AG04450 (cell line): ENCODE measurements around the gene CIT. TPM values are rescaled to one million over a fixed set of nuclear protein-coding genes. Genes with fewer than 3 reads are reported as not detected.

Source experiments
- CTCF ChIA-PET: fragments of 300-600, 350-600 bp; formaldehyde crosslinking; extraction: SDS; loops from one replicate; lab custom pipeline; 2022; ENCODE audit warnings: antibody characterized with exemption, inconsistent platforms; lab: Charles Lee
- POLR2A ChIA-PET: fragments of 350-600 bp; formaldehyde crosslinking; extraction: SDS; loops from one replicate; lab custom pipeline; 2021; ENCODE audit warnings: antibody characterized with exemption, inconsistent platforms; lab: Yijun Ruan, JAX
- DNase-seq: peaks from one replicate; pipeline ENCODE4 v3.0.0-alpha.2; 2011; ENCODE audit warnings: low read depth, low spot score
- H3K27ac ChIP-seq: one replicate; pipeline ENCODE4 v1.5.1; 2012; ENCODE audit warnings: low read depth, low read length, control low read depth
- H3K27me3 ChIP-seq: one replicate; pipeline ENCODE4 v1.6.0; 2012; ENCODE audit warnings: low read length; ENCODE audit not compliant: control insufficient read depth, insufficient read depth
- H3K4me3 ChIP-seq: 2 replicates; pipeline ENCODE4 v1.5.1; 2011; ENCODE audit warnings: mild to moderate bottlenecking, low read depth, low read length, control low read depth
- H3K9me3 ChIP-seq: 2 replicates; pipeline ENCODE4 v1.5.1; 2012; ENCODE audit warnings: low read length; ENCODE audit not compliant: control insufficient read depth, insufficient read depth
- polyA plus RNA-seq: library from polyadenylated mRNA; depleted of rRNA; stranded (reverse); fragments of >200 nt; gene quantifications from 2 replicates; pipeline ENCODE4 v1.2.3, GENCODE V29; 2011
- TF ChIP-seq, protein P1 (sequence below): IDR thresholded peaks from 2 replicates; pipeline ENCODE4 v1.5.1; 2011; ENCODE audit warnings: low read depth, low read length, control low read depth, inconsistent platforms

CIT gene
- polyA plus RNA-seq, 1 experiment, result 6.0 TPM

DNA sequence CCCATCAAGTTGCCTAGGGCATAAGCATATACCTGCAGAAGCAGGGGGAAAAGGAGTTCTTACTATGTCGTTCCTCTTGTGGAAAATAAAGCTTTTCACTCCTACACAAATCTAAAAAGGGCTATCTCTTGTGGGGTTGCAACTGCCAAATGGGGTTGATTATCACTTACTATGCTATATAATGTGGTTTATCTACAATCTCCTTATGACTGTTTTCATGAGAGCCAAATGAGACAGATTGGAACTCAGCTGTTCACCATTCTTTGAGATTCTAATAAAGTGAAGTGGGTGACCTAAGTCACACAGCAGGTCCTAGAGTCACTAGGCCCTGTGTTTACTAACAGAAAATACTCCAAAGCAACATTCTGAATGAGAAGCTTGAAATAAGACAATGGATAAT, 47.7 kb downstream of the CIT start:
- DNase-seq, result no peak
- POLR2A ChIA-PET, result no interaction called here
- Histone ChIP-seq H3K27me3 (no peaks in the 10 kb centered on the region), H3K4me3 (no peak overlapping the region), H3K27ac (no peak overlapping the region), H3K9me3 (no peaks in the 10 kb centered on the region)
- TF ChIP-seq, protein P1, sequence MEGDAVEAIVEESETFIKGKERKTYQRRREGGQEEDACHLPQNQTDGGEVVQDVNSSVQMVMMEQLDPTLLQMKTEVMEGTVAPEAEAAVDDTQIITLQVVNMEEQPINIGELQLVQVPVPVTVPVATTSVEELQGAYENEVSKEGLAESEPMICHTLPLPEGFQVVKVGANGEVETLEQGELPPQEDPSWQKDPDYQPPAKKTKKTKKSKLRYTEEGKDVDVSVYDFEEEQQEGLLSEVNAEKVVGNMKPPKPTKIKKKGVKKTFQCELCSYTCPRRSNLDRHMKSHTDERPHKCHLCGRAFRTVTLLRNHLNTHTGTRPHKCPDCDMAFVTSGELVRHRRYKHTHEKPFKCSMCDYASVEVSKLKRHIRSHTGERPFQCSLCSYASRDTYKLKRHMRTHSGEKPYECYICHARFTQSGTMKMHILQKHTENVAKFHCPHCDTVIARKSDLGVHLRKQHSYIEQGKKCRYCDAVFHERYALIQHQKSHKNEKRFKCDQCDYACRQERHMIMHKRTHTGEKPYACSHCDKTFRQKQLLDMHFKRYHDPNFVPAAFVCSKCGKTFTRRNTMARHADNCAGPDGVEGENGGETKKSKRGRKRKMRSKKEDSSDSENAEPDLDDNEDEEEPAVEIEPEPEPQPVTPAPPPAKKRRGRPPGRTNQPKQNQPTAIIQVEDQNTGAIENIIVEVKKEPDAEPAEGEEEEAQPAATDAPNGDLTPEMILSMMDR, result no peak
- CTCF ChIA-PET, result interaction anchor here (1.6 kb wide), 1 partner anchor 49 kb away, joined by 8 read pairs; no protein-coding TSS in a partner anchor

GRCh38 chr12:119828300-119828699, 48.8 kb downstream of the CIT start:
- TF ChIP-seq, protein P1, result no peak
- DNase-seq, result no peak
- ChIA-PET POLR2A (interaction anchor here (0.6 kb wide), 1 partner anchor 12 kb away, joined by 3 read pairs; no protein-coding TSS in a partner anchor), CTCF (no interaction called here)
- Histone ChIP-seq H3K4me3 (no peak overlapping the region), H3K27me3 (no peaks in the 10 kb centered on the region), H3K27ac (no peak overlapping the region), H3K9me3 (no peaks in the 10 kb centered on the region)

GRCh38 chr12:119827760-119828159, 49.4 kb downstream of the CIT start:
- Histone ChIP-seq H3K27me3 (no peaks in the 10 kb centered on the region), H3K27ac (no peak overlapping the region), H3K9me3 (no peaks in the 10 kb centered on the region), H3K4me3 (no peak overlapping the region)
- DNase-seq, result no peak
- ChIA-PET POLR2A (no interaction called here), CTCF (no interaction called here)
- TF ChIP-seq, protein P1, result no peak

GRCh38 chr12:119826661-119827445, 50.3 kb downstream of the CIT start:
- ChIA-PET POLR2A (no interaction called here), CTCF (no interaction called here)
- DNase-seq, result no peak
- Histone ChIP-seq H3K4me3 (no peak overlapping the region), H3K27ac (no peak overlapping the region), H3K27me3 (no peaks in the 10 kb centered on the region), H3K9me3 (no peaks in the 10 kb centered on the region)
- TF ChIP-seq, protein P1, result no peak

GRCh38 chr12:119825262-119825661, 51.9 kb downstream of the CIT start:
- TF ChIP-seq, protein P1, result no peak
- CTCF ChIA-PET, result no interaction called here

More at GRCh38 chr12:119825262-119825661, 51.9 kb downstream of the CIT start:
- Histone ChIP-seq H3K4me3 (no peak overlapping the region), H3K27me3 (no peaks in the 10 kb centered on the region), H3K9me3 (no peaks in the 10 kb centered on the region), H3K27ac (no peak overlapping the region)
- POLR2A ChIA-PET, result interaction anchor here (0.7 kb wide), 1 partner anchor 44 kb away, joined by 3 read pairs; no protein-coding TSS in a partner anchor
- DNase-seq, result no peak
